ENCODE measurements around the gene GYS2.

GRCh38 chr12:21600196-21600595, 4.5 kb downstream of the GYS2 start:
- TF ChIP-seq POLR2A (IDR thresholded peaks at IDR 0.05) (no peak), CTCF (IDR thresholded peaks at IDR 0.05) (no peak)

Data from thyroid gland (tissue), 4 donors.